SK-N-SH treated with all-trans-retinoic acid at 6 μM for 48 hours (cell line): ENCODE data around the gene RPS14.

Experiments used
- ARNTL ChIP-seq: fragments of 450-650 bp; formaldehyde crosslinking; IDR thresholded peaks from 2 replicates; pipeline ENCODE4 v1.5.0; 2020; ENCODE audit warnings: low read depth, mild to moderate bottlenecking, moderate library complexity, borderline replicate concordance
- BACH2 ChIP-seq: fragments of 250-450 bp; sonication (Bioruptor Pico); IDR thresholded peaks from 2 replicates; pipeline ENCODE4 v1.9.0; 2021; ENCODE audit warnings: mild to moderate bottlenecking, borderline replicate concordance
- CSRNP3 ChIP-seq: fragments of 250-450 bp; sonication (Bioruptor Pico); IDR thresholded peaks from 2 replicates; pipeline ENCODE4 v1.5.1; 2021; ENCODE audit warnings: mild to moderate bottlenecking, moderate library complexity
- ESRRG ChIP-seq: fragments of 250-450 bp; sonication (Bioruptor Pico); IDR thresholded peaks from 2 replicates; pipeline ENCODE4 v1.6.1; 2021; ENCODE audit warnings: mild to moderate bottlenecking
- SNAI2 ChIP-seq: fragments of 250-450 bp; sonication (Bioruptor Pico); IDR thresholded peaks from 2 replicates; pipeline ENCODE4 v1.5.0; 2020; ENCODE audit warnings: mild to moderate bottlenecking, moderate library complexity
- ZFP3 ChIP-seq: fragments of 250-450 bp; sonication (Bioruptor Pico); IDR thresholded peaks from 2 replicates; pipeline ENCODE4 v1.5.0; 2020; ENCODE audit warnings: mild to moderate bottlenecking, moderate library complexity
- ZNF70 ChIP-seq: fragments of 450-650 bp; formaldehyde crosslinking; IDR thresholded peaks from 2 replicates; pipeline ENCODE4 v1.5.0; 2020; ENCODE audit warnings: mild to moderate bottlenecking, moderate library complexity
- TF ChIP-seq, protein P1 (sequence below): fragments of 250-450 bp; sonication (Bioruptor Pico); IDR thresholded peaks from 2 replicates; pipeline ENCODE4 v1.5.0; 2020; ENCODE audit warnings: mild to moderate bottlenecking, moderate library complexity

- TF ChIP-seq BACH2 = no peak
- TF ChIP-seq ZNF70 (CRISPR knock-in tag) = no peak
- TF ChIP-seq SNAI2 = no peak
- TF ChIP-seq ESRRG (CRISPR knock-in tag) = no peak
- TF ChIP-seq ZFP3 (CRISPR knock-in tag) = no peak
- TF ChIP-seq ARNTL = no peak
- TF ChIP-seq, protein P1, sequence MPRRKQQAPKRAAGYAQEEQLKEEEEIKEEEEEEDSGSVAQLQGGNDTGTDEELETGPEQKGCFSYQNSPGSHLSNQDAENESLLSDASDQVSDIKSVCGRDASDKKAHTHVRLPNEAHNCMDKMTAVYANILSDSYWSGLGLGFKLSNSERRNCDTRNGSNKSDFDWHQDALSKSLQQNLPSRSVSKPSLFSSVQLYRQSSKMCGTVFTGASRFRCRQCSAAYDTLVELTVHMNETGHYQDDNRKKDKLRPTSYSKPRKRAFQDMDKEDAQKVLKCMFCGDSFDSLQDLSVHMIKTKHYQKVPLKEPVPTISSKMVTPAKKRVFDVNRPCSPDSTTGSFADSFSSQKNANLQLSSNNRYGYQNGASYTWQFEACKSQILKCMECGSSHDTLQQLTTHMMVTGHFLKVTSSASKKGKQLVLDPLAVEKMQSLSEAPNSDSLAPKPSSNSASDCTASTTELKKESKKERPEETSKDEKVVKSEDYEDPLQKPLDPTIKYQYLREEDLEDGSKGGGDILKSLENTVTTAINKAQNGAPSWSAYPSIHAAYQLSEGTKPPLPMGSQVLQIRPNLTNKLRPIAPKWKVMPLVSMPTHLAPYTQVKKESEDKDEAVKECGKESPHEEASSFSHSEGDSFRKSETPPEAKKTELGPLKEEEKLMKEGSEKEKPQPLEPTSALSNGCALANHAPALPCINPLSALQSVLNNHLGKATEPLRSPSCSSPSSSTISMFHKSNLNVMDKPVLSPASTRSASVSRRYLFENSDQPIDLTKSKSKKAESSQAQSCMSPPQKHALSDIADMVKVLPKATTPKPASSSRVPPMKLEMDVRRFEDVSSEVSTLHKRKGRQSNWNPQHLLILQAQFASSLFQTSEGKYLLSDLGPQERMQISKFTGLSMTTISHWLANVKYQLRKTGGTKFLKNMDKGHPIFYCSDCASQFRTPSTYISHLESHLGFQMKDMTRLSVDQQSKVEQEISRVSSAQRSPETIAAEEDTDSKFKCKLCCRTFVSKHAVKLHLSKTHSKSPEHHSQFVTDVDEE (CRISPR knock-in tag) = no peak
- no peak for TF ChIP-seq CSRNP3 (CRISPR knock-in tag)
Measured at GRCh38 chr5:150397146-150397781, 52.3 kb downstream of the RPS14 start.
